GM19397 (cell line): ENCODE data around the gene C4B.
"Not testable (repeated sequence)": the region's sequence is repeated elsewhere in the genome, so short reads cannot be mapped to it uniquely, and the experiment has no call there.

Source experiments
- ATAC-seq: cut with Tn5 transposase; IDR thresholded peaks from one replicate; pipeline ENCODE4 v1.9.1; 2021; ENCODE audit warnings: mild to moderate bottlenecking, moderate library complexity; ENCODE audit not compliant: unreplicated experiment

The C4B gene

DNA sequence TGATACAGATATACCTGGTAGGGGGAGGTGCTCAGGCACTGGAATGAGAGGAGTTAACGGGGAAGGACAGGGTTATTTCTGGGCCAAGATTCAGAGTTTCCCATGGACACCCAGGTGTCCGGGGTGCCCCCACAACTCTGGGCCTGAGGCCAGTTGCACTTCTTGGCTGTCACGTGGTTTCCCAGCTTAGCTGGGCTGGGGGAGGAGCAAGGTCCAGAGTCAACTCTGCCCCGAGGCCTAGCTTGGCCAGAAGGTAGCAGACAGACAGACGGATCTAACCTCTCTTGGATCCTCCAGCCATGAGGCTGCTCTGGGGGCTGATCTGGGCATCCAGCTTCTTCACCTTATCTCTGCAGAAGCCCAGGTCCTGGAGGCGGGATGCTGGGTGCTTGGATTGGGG, at the start of gene C4B:
C4B (plus strand) TSS at position 249 of the 400 bp plus-strand sequence; CDS start at position 300, 51 bp downstream.
- not testable (repeated sequence) for ATAC-seq

- ATAC-seq, result no peak
These were observed 48.9 kb upstream of the C4B start for GRCh38 chr6:31965700-31966099.

DNA sequence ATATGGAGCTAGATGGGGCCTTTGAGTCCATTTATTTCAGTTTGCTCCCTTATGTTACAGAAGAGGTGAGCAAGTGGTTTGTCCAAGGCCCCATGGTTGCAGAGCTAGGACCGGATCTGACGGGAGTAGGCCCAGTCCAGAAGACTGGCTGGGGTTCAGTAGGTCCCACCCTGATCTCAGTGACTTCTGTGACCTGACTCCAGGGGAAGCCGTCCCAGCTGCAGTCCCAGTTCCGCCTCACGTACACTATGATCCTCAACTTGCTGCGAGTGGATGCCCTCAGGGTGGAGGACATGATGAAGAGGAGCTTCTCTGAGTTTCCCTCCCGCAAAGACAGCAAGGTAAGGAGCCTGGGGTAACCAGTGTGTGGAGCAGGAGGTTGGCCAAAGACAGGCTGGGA, 48.1 kb upstream of the C4B start:
- no peak for ATAC-seq

DNA sequence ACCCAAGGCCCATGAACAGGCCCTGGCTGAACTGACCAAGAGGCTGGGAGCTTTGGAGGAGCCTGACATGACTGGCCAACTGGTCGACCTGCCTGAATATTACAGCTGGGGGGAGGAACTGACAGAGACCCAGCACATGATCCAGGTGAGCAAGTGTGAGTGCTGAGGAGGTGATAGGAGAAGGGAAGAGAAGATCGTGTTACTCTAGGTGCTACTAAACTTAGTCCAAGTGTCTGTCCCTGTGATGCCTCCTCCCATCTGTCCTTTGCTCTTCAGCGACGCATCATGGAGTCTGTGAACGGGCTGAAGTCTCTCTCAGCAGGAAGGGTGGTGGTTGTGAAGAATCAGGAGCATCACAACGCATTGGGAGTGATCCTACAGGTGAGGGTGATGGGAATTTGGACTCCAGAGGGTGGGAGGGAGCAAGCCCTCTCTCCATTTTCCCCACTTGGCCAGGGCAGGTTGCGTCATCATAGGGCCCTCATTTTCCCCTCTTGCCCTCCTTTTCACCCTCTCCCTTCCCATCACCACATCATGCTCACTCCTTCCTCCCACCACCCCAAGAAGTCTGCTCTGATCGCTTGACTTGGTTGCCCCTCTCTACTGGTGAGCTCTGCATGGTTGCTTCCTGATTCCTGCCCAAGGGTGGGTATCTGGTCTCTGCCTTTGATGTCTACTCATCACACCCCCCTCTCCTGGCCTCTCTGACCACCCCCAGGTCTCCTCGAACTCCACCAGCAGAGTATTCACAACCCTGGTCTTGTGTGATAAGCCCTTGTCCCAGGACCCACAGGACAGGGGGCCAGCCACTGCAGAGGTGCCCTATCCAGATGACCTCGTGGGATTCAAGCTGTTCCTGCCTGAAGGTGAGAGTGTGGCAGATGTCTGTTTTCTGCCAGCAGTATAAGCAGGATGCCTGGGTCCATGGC, 47.3 kb upstream of the C4B start:
- ATAC-seq, result no peak

DNA sequence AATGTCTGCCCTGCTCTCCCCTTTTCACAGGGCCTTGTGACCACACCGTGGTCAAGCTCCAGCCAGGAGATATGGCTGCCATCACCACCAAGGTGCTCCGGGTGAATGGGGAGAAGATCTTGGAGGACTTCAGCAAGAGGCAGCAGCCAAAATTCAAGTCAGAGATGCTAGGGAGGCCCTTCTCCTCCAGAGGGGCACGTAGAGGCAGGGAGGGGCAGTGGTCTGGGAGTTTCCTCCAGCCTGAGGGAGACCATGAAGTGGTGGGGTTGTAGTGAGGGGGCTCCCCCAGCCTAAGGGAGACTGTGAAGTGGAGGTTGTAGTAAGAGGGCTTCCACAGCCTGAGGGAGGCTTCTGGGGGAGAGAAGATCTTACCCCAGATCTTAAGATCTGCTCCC, 46.7 kb upstream of the C4B start:
- no peak for ATAC-seq

GRCh38 chr6:31968326-31968725, 46.3 kb upstream of the C4B start:
- no peak for ATAC-seq

DNA sequence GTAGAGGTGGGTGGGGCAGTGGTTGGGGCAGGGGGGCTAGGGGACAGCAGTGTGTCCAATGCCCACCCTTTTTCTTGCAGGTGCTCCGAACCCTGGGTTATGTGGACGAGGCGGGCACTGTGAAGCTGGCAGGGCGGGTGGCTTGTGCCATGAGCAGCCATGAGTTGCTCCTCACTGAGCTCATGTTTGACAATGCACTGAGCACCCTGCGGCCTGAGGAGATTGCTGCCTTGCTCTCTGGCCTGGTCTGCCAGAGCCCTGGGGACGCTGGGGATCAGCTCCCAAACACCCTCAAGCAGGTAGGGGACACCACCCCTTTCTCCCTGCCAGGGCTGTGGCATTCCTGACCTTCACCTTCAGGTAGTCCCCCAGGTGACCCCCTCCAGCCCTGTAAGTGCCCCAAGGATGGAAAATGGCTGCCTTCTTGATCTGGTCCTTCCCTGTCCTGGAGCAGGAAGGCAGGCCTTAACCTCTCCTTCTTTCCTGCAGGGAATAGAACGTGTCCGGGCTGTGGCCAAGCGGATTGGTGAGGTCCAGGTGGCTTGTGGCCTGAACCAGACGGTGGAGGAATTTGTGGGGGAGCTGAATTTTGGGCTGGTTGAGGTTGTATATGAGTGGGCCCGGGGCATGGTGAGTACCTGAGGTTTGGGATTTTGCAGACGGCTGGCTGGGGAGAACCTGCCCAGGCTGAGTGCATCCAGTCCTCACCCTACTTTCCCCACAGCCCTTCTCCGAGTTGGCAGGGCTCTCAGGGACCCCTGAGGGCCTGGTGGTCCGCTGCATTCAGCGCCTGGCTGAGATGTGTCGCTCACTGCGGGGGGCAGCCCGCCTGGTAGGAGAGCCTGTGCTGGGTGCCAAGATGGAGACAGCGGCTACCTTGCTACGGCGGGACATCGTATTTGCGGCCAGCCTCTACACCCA, 45.5 kb upstream of the C4B start:
- no peak for ATAC-seq

- ATAC-seq, result no peak
These were observed 44.6 kb upstream of the C4B start for GRCh38 chr6:31969712-31970603.

- no peak for ATAC-seq
These were observed 43.9 kb upstream of the C4B start for GRCh38 chr6:31970604-31971271.

GRCh38 chr6:31971279-31971992, 43.2 kb upstream of the C4B start:
- ATAC-seq, result no peak

DNA sequence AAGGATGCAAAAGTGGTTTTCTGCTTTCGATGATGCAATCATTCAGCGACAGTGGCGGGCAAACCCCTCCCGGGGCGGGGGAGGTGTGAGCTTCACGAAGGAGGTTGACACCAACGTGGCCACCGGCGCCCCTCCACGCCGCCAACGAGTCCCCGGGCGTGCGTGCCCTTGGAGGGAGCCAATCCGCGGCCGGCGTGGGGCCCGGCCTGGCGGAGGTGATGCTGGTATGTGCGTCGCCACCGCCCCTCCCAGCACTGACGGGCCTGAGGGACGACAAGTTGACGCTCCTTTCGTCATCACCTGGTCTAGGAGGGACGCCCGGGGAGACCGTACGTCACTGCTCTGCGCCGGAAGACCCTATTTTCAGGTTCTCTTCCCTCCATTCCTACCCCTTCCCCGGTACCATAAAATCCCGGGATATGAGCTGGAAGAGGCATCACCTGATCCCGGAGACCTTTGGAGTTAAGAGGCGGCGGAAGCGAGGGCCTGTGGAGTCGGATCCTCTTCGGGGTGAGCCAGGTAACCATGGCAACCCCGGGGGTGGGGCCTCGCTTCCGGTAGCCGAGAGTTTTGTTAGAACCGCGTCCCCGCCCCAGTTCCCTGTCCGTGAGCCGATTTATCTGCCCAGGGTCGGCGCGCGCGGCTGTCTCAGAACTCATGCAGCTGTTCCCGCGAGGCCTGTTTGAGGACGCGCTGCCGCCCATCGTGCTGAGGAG, 42.4 kb upstream of the C4B start, which contains the start of gene DXO:
DXO (minus strand) TSS at position 146 of the 716 bp plus-strand sequence. CDS start 463 bp downstream, outside the sequence.
- peak; percentile 83 for ATAC-seq

- ATAC-seq, result no peak
These were observed 41.8 kb upstream of the C4B start for GRCh38 chr6:31972709-31973350.

DNA sequence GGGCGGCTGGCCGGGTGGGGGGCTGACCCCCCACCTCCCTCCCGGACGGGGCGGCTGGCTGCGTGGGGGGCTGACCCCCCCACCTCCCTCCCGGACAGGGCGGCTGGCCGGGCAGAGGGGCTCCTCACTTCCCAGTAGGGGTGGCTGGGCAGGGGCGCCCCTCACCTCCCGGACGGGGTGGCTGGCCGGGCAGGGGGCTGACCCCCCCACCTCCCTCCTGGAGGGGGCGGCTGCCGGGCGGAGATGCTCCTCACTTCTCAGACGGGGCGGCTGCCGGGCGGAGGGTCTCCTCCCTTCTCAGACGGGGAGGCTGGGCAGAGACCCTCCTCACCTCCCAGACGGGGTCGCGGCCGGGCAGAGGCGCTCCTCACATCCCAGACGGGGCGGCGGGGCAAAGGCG, 38.5 kb upstream of the C4B start:
- ATAC-seq, result not testable (repeated sequence)

GRCh38 chr6:31977816-31978431, 36.7 kb upstream of the C4B start:
- no peak for ATAC-seq

DNA sequence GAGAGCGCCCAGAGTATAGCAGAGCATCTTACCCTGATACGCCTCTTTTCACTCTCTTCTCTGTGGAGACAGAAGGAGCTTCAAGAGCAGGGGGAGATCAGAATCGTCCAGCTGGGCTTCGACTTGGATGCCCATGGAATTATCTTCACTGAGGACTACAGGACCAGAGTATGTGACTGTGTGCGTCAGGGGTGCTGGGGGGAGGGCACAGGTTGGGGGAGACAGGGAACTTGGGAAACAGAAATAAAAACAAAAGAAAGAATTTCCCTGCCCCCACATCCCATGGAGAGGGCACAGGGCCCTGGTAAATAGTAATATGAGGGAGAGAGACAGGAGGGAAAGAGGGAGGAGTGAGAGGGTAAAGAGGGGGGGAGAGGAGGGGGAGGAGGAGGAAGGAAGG, 35.8 kb upstream of the C4B start:
- ATAC-seq, result no peak

DNA sequence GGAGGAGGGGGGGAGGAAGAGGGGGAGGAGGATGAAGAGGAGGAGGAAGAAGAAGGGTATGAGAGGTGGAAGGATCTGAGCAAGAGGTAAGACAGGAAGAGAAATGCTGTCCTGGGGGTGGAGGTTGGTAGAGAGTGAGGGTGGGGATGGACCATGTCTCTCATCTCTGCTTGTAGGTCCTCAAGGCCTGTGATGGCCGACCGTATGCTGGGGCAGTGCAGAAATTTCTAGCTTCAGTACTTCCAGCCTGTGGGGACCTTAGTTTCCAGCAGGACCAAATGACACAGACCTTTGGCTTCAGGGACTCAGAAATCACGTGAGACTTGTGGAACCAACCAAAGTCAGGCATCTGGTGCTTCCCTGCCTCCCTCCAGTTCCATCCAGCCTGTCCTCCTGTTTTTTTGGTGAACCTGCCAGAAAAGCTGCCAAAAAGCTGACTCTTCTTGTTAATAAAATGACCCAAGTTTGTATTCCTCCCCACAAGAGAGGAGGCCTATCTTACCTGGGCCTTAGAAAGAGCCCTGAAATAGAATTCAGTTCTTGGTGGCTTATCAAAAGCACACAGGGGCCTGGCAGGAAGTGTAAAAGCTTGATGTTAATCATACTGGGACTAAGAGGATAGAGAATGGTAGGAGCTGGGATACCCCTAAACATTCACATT, 35.2 kb upstream of the C4B start:
- ATAC-seq, result no peak

- ATAC-seq, result not testable (repeated sequence)
These were observed 34.3 kb upstream of the C4B start for GRCh38 chr6:31980195-31980876.
